GM23338 (cell line): Measurements from ENCODE around the gene SNRNP25.

ENCODE experiments used
- CREB1 ChIP-seq: fragments of 250-450 bp; sonication (Bioruptor Pico); IDR thresholded peaks from 2 replicates; pipeline ENCODE4 v1.5.0; 2020; ENCODE audit warnings: low read depth, mild to moderate bottlenecking, moderate library complexity
- EZH2 ChIP-seq: fragments of 200-600 bp; sonication (generic); IDR thresholded peaks from one replicate; pipeline ENCODE4 v1.8.0; 2017; ENCODE audit warnings: antibody characterized with exemption, mild to moderate bottlenecking, low read depth; ENCODE audit not compliant: unreplicated experiment
- EZH2phosphoT487 ChIP-seq: fragments of 200-600 bp; sonication (generic); IDR thresholded peaks from one replicate; pipeline ENCODE4 v1.8.1; 2018; ENCODE audit warnings: antibody characterized with exemption; ENCODE audit not compliant: unreplicated experiment
- JUNB ChIP-seq: IDR thresholded peaks from one replicate; pipeline ENCODE4 v1.6.1; 2016; ENCODE audit warnings: antibody characterized with exemption; ENCODE audit not compliant: unreplicated experiment
- POLR2AphosphoS5 ChIP-seq: IDR thresholded peaks from 2 replicates; pipeline ENCODE4 v1.6.1; 2016; ENCODE audit warnings: antibody characterized with exemption, low read depth
- ZNF331 ChIP-seq: fragments of 250-450 bp; sonication (Bioruptor Pico); IDR thresholded peaks from 2 replicates; pipeline ENCODE4 v1.5.0; 2020; ENCODE audit warnings: low read depth, mild to moderate bottlenecking, moderate library complexity
- TF ChIP-seq, protein P1 (sequence below), 2 experiments: fragments of 200-600 bp in 1 of 2; sonication (generic) in 1 of 2; conservative IDR thresholded peaks; 2 replicates each; pipeline versions ENCODE4 v1.5.1 to v1.6.1; 2016 to 2017; ENCODE audit warnings: antibody characterized with exemption in 2 of 2, low read depth in 2 of 2, mild to moderate bottlenecking in 2 of 2, moderate library complexity in 1 of 2
- TF ChIP-seq, protein P2 (sequence below): IDR thresholded peaks from 2 replicates; pipeline ENCODE4 v1.6.1; 2016; ENCODE audit warnings: antibody characterized with exemption
- TF ChIP-seq, protein P3 (sequence below): IDR thresholded peaks from one replicate; pipeline ENCODE4 v1.6.1; 2018; ENCODE audit warnings: antibody characterized with exemption; ENCODE audit not compliant: unreplicated experiment

DNA sequence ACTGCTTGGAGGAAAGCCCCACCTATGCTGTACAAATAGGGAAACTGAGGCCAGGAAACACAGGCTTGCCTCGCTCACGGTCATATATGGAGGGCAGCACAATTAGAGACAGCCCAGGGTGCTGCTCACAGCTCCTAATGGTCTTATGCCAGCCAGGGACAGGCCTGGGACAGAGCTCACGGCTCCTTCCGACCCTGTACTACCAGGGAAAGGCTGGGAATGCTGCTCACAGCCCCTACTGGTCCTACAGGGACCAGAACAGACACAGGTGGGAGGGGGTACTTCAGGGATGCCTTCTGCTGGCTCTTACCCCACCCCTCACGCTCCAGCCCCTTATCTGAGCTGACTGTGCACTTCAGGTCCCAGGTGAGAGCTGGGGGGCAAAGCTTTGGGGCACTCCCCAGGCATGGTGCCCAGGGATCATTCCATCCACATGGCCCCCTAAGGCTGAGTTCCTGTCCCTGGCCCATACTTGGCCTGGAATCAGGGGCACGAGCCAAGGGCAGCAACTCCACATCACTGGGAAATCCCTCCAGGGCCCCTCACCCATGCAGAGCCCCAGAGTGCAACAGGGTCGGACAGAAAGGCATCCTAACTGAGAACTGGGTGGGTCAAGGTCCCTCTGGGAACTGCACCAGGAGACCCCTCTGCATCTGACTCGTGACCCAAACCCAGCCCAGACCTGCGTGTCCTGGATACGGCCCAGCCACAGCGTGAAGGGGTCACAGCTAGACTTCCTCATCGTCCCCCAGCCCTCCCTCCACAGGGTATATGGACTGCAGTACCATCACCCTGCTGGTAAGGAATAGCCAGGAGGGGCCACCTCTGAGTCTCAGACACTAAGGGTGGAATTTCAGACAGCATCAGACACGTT lies 12.9 kb downstream of the SNRNP25 start:
- TF ChIP-seq, protein P1, sequence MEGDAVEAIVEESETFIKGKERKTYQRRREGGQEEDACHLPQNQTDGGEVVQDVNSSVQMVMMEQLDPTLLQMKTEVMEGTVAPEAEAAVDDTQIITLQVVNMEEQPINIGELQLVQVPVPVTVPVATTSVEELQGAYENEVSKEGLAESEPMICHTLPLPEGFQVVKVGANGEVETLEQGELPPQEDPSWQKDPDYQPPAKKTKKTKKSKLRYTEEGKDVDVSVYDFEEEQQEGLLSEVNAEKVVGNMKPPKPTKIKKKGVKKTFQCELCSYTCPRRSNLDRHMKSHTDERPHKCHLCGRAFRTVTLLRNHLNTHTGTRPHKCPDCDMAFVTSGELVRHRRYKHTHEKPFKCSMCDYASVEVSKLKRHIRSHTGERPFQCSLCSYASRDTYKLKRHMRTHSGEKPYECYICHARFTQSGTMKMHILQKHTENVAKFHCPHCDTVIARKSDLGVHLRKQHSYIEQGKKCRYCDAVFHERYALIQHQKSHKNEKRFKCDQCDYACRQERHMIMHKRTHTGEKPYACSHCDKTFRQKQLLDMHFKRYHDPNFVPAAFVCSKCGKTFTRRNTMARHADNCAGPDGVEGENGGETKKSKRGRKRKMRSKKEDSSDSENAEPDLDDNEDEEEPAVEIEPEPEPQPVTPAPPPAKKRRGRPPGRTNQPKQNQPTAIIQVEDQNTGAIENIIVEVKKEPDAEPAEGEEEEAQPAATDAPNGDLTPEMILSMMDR (conservative IDR thresholded peaks at IDR 0.05; ENCODE audit: low read depth in 2 of 2) = no peak
- TF ChIP-seq EZH2 (no peak), ZNF331 (CRISPR knock-in tag) (no peak), CREB1 (CRISPR knock-in tag) (no peak), POLR2AphosphoS5 (no peak), EZH2phosphoT487 (no peak), JUNB (no peak)
- TF ChIP-seq, protein P2, sequence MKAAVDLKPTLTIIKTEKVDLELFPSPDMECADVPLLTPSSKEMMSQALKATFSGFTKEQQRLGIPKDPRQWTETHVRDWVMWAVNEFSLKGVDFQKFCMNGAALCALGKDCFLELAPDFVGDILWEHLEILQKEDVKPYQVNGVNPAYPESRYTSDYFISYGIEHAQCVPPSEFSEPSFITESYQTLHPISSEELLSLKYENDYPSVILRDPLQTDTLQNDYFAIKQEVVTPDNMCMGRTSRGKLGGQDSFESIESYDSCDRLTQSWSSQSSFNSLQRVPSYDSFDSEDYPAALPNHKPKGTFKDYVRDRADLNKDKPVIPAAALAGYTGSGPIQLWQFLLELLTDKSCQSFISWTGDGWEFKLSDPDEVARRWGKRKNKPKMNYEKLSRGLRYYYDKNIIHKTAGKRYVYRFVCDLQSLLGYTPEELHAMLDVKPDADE = no peak
- TF ChIP-seq, protein P3, sequence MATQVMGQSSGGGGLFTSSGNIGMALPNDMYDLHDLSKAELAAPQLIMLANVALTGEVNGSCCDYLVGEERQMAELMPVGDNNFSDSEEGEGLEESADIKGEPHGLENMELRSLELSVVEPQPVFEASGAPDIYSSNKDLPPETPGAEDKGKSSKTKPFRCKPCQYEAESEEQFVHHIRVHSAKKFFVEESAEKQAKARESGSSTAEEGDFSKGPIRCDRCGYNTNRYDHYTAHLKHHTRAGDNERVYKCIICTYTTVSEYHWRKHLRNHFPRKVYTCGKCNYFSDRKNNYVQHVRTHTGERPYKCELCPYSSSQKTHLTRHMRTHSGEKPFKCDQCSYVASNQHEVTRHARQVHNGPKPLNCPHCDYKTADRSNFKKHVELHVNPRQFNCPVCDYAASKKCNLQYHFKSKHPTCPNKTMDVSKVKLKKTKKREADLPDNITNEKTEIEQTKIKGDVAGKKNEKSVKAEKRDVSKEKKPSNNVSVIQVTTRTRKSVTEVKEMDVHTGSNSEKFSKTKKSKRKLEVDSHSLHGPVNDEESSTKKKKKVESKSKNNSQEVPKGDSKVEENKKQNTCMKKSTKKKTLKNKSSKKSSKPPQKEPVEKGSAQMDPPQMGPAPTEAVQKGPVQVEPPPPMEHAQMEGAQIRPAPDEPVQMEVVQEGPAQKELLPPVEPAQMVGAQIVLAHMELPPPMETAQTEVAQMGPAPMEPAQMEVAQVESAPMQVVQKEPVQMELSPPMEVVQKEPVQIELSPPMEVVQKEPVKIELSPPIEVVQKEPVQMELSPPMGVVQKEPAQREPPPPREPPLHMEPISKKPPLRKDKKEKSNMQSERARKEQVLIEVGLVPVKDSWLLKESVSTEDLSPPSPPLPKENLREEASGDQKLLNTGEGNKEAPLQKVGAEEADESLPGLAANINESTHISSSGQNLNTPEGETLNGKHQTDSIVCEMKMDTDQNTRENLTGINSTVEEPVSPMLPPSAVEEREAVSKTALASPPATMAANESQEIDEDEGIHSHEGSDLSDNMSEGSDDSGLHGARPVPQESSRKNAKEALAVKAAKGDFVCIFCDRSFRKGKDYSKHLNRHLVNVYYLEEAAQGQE = no peak
